NCI-H748 treated with DMSO at 0.1 percent for 48 hours (cell line): ENCODE data around the gene NAIP.
"Not testable (repeated sequence)": the region's sequence is repeated elsewhere in the genome, so short reads cannot be mapped to it uniquely, and the experiment has no call there.

ENCODE experiments used
- DNase-seq: peaks from one replicate; lab custom pipeline; 2025; lab: John Stamatoyannopoulos, UW

The NAIP gene

GRCh38 chr5:70925211-70925562 is 100.0 kb downstream of the NAIP start:
- DNase-seq = not testable (repeated sequence)
